Neural crest cell (in vitro differentiated cells): ENCODE results near the gene BABAM2. TPM values are rescaled to one million over a fixed set of nuclear protein-coding genes. Genes with fewer than 3 reads are reported as not detected.

ENCODE experiments used
- DNase-seq: peaks from one replicate; pipeline ENCODE4 v3.0.0; 2021; ENCODE audit warnings: low read depth, mixed read lengths, low spot score
- H3K27ac Mint-ChIP-seq: one replicate; pipeline ENCODE4 v1.8.0; 2021; ENCODE audit warnings: mild to moderate bottlenecking, mixed read lengths; ENCODE audit not compliant: unreplicated experiment
- H3K27me3 Mint-ChIP-seq: 2 replicates; pipeline ENCODE4 v1.8.0; 2021; ENCODE audit warnings: low read depth, mild to moderate bottlenecking, mixed read lengths
- H3K36me3 Mint-ChIP-seq: 2 replicates; pipeline ENCODE4 v1.8.0; 2021; ENCODE audit warnings: low read depth, mild to moderate bottlenecking, mixed read lengths
- H3K4me1 Mint-ChIP-seq: 2 replicates; pipeline ENCODE4 v1.8.0; 2021; ENCODE audit warnings: mixed read lengths
- H3K4me3 Mint-ChIP-seq: one replicate; pipeline ENCODE4 v1.8.0; 2021; ENCODE audit warnings: mild to moderate bottlenecking, mixed read lengths
- H3K9me3 Mint-ChIP-seq: 2 replicates; pipeline ENCODE4 v1.8.0; 2021; ENCODE audit warnings: mixed read lengths
- CTCF ChIP-seq: fragments of 200-600 bp; sonication (generic); conservative IDR thresholded peaks from 2 replicates; pipeline ENCODE4 v1.5.0; 2021; ENCODE audit warnings: antibody characterized with exemption, mild to moderate bottlenecking
- total RNA-seq: library from RNA; stranded (reverse); gene quantifications from 2 replicates; pipeline ENCODE4 v1.2.1, GENCODE V29; 2021

BABAM2 gene
- total RNA-seq, 1 donor from 2014 or later, result 28.6 TPM

GRCh38 chr2:28336982-28337627 is 446.6 kb downstream of the BABAM2 start:
- H3K4me1 Mint-ChIP-seq, result peaks cover 33% of the 10 kb centered on the region
- H3K9me3 Mint-ChIP-seq, result no peaks in the 10 kb centered on the region
- no peak overlapping the region for H3K4me3 Mint-ChIP-seq
- no peaks in the 10 kb centered on the region for H3K27me3 Mint-ChIP-seq
- H3K27ac Mint-ChIP-seq, result no peak overlapping the region
- no peak for TF ChIP-seq CTCF
- H3K36me3 Mint-ChIP-seq, result no peaks in the 10 kb centered on the region
- no peak for DNase-seq

GRCh38 chr2:28338046-28338817 is 447.7 kb downstream of the BABAM2 start:
- no peaks in the 10 kb centered on the region for H3K27me3 Mint-ChIP-seq
- no peak overlapping the region for H3K27ac Mint-ChIP-seq
- no peak overlapping the region for H3K4me3 Mint-ChIP-seq

GRCh38 chr2:28338831-28339321 is 448.3 kb downstream of the BABAM2 start:
- no peaks in the 10 kb centered on the region for H3K27me3 Mint-ChIP-seq
- TF ChIP-seq CTCF, result no peak
- H3K4me3 Mint-ChIP-seq, result no peak overlapping the region
- peak overlapping the region; percentile 86 for H3K27ac Mint-ChIP-seq
- DNase-seq, result no peak
- H3K4me1 Mint-ChIP-seq, result peaks cover 36% of the 10 kb centered on the region
- no peaks in the 10 kb centered on the region for H3K9me3 Mint-ChIP-seq
- H3K36me3 Mint-ChIP-seq, result no peaks in the 10 kb centered on the region

More at GRCh38 chr2:28338046-28338817, 447.7 kb downstream of the BABAM2 start:
- TF ChIP-seq CTCF, result no peak
- no peak for DNase-seq
- Mint-ChIP-seq H3K4me1 (peaks cover 40% of the 10 kb centered on the region), H3K9me3 (no peaks in the 10 kb centered on the region), H3K36me3 (no peaks in the 10 kb centered on the region)

GRCh38 chr2:28339516-28340175 is 449.1 kb downstream of the BABAM2 start:
- Mint-ChIP-seq H3K9me3 (no peaks in the 10 kb centered on the region), H3K4me3 (no peak overlapping the region), H3K27me3 (no peaks in the 10 kb centered on the region), H3K27ac (peak overlapping the region; percentile 86), H3K4me1 (peaks cover 35% of the 10 kb centered on the region), H3K36me3 (no peaks in the 10 kb centered on the region)
- DNase-seq, result no peak
- no peak for TF ChIP-seq CTCF

- TF ChIP-seq CTCF, result no peak
- Mint-ChIP-seq H3K27me3 (no peaks in the 10 kb centered on the region), H3K4me3 (no peak overlapping the region), H3K4me1 (peaks cover 35% of the 10 kb centered on the region), H3K36me3 (no peaks in the 10 kb centered on the region), H3K9me3 (no peaks in the 10 kb centered on the region), H3K27ac (no peak overlapping the region)
- DNase-seq, result no peak
Measured at GRCh38 chr2:28340312-28341202, 450.0 kb downstream of the BABAM2 start.
